WTC11 (cell line): ENCODE measurements around the gene LYSMD1. TPM values are rescaled to one million over a fixed set of nuclear protein-coding genes. Genes with fewer than 3 reads are reported as not detected.
A peak's percentile ranks its signal among the peaks of the same experiment; 100 is the strongest.
"Not testable (repeated sequence)": the region's sequence is repeated elsewhere in the genome, so short reads cannot be mapped to it uniquely, and the experiment has no call there.

ENCODE experiments used
- ATAC-seq: fragments of 200-7000 bp; cut with Tn5 transposase; 2 replicates; pipeline ENCODE4 v1.10.0; 2021; ENCODE audit warnings: mild to moderate bottlenecking, moderate library complexity
- CTCF ChIA-PET: fragments of 300-600 bp; sonication (Branson Sonifier 250); formaldehyde crosslinking; loops from one replicate; lab custom pipeline; 2021; ENCODE audit warnings: antibody characterized with exemption; lab: Charles Lee
- POLR2A ChIA-PET: fragments of 350-600 bp; sonication (Branson Sonifier 250); formaldehyde crosslinking; loops from one replicate; lab custom pipeline; 2021; ENCODE audit warnings: antibody characterized with exemption; lab: Charles Lee
- DNase-seq: peaks from one replicate; pipeline ENCODE4 v3.0.0; 2021; ENCODE audit warnings: low spot score
- H3K27ac Mint-ChIP-seq: 2 replicates; pipeline ENCODE4 v1.8.0; 2021; ENCODE audit warnings: mixed read lengths
- H3K27me3 Mint-ChIP-seq: 2 replicates; pipeline ENCODE4 v1.8.0; 2021; ENCODE audit warnings: low read depth, mild to moderate bottlenecking, moderate library complexity, mixed read lengths
- H3K36me3 Mint-ChIP-seq: 2 replicates; pipeline ENCODE4 v1.8.0; 2021; ENCODE audit warnings: mixed read lengths
- H3K4me1 Mint-ChIP-seq: 2 replicates; pipeline ENCODE4 v1.8.0; 2022; ENCODE audit warnings: mixed read lengths
- H3K4me3 Mint-ChIP-seq: 2 replicates; pipeline ENCODE4 v1.8.0; 2021; ENCODE audit warnings: mild to moderate bottlenecking, moderate library complexity, mixed read lengths
- H3K9me3 Mint-ChIP-seq: 2 replicates; pipeline ENCODE4 v1.8.0; 2021; ENCODE audit warnings: mixed read lengths
- ARID4B ChIP-seq: sonication (generic); formaldehyde crosslinking; IDR thresholded peaks from 2 replicates; pipeline ENCODE4 v1.8.0; 2023; ENCODE audit warnings: missing genetic modification reagents, mild to moderate bottlenecking, borderline replicate concordance
- ATF1 ChIP-seq: sonication (generic); formaldehyde crosslinking; IDR thresholded peaks from 2 replicates; pipeline ENCODE4 v1.8.1; 2023; ENCODE audit warnings: mild to moderate bottlenecking, moderate library complexity, missing genetic modification reagents
- CREM ChIP-seq: sonication (generic); formaldehyde crosslinking; IDR thresholded peaks from 2 replicates; pipeline ENCODE4 v1.8.1; 2022; ENCODE audit warnings: mild to moderate bottlenecking, missing genetic modification reagents, moderate library complexity
- E2F1 ChIP-seq: sonication (generic); formaldehyde crosslinking; IDR thresholded peaks from 2 replicates; pipeline ENCODE4 v1.8.0; 2022; ENCODE audit warnings: mild to moderate bottlenecking, missing genetic modification reagents
- EMX1 ChIP-seq: fragments of 250-450 bp; sonication (Bioruptor Pico); IDR thresholded peaks from 2 replicates; pipeline ENCODE4 v1.8.0; 2021; ENCODE audit warnings: mild to moderate bottlenecking
- ETV6 ChIP-seq: sonication (generic); formaldehyde crosslinking; IDR thresholded peaks from 2 replicates; pipeline ENCODE4 v1.8.1; 2022; ENCODE audit warnings: mild to moderate bottlenecking, missing genetic modification reagents
- FOXJ3 ChIP-seq: sonication (generic); formaldehyde crosslinking; IDR thresholded peaks from 2 replicates; pipeline ENCODE4 v1.9.0; 2021; ENCODE audit warnings: missing genetic modification reagents, mild to moderate bottlenecking, borderline replicate concordance
- GABPB1 ChIP-seq: sonication (generic); formaldehyde crosslinking; IDR thresholded peaks from 2 replicates; pipeline ENCODE4 v1.8.1; 2023; ENCODE audit warnings: mild to moderate bottlenecking, missing genetic modification reagents
- MAX ChIP-seq: sonication (generic); formaldehyde crosslinking; IDR thresholded peaks from 2 replicates; pipeline ENCODE4 v1.8.0; 2022; ENCODE audit warnings: mild to moderate bottlenecking, missing genetic modification reagents
- SMAD3 ChIP-seq: sonication (generic); formaldehyde crosslinking; IDR thresholded peaks from 2 replicates; pipeline ENCODE4 v1.8.0; 2022; ENCODE audit warnings: missing genetic modification reagents, mild to moderate bottlenecking, borderline replicate concordance
- SOX15 ChIP-seq: fragments of 250-450 bp; sonication (Bioruptor Pico); IDR thresholded peaks from 2 replicates; pipeline ENCODE4 v1.9.0; 2021; ENCODE audit warnings: mild to moderate bottlenecking
- SP1 ChIP-seq: sonication (generic); formaldehyde crosslinking; conservative IDR thresholded peaks from 2 replicates; pipeline ENCODE4 v1.8.1; 2022; ENCODE audit warnings: missing genetic modification reagents
- TEAD1 ChIP-seq: sonication (generic); formaldehyde crosslinking; IDR thresholded peaks from 2 replicates; pipeline ENCODE4 v1.8.0; 2022; ENCODE audit warnings: mild to moderate bottlenecking, missing genetic modification reagents
- USF1 ChIP-seq: sonication (generic); formaldehyde crosslinking; IDR thresholded peaks from 2 replicates; pipeline ENCODE4 v1.8.0; 2022; ENCODE audit warnings: mild to moderate bottlenecking, missing genetic modification reagents
- ZBTB21 ChIP-seq: sonication (generic); formaldehyde crosslinking; IDR thresholded peaks from 2 replicates; pipeline ENCODE4 v1.8.1; 2023; ENCODE audit warnings: mild to moderate bottlenecking, missing genetic modification reagents, borderline replicate concordance
- ZMAT4 ChIP-seq: fragments of 250-450 bp; sonication (Bioruptor Pico); IDR thresholded peaks from 2 replicates; pipeline ENCODE4 v1.9.0; 2021; ENCODE audit warnings: mild to moderate bottlenecking
- ZNF671 ChIP-seq: fragments of 250-450 bp; sonication (Bioruptor Pico); IDR thresholded peaks from 2 replicates; pipeline ENCODE4 v1.8.0; 2021; ENCODE audit warnings: mild to moderate bottlenecking
- total RNA-seq: library from RNA; stranded (reverse); gene quantifications from 3 replicates; pipeline ENCODE4 v1.2.3, GENCODE V29; 2021

LYSMD1 gene
- total RNA-seq, 1 experiment from 2014 or later = 7.8 TPM

- peak; percentile 59; the same call in 1 of the 2 replicates for TF ChIP-seq ARID4B
- peak; percentile 89 for TF ChIP-seq SP1 (CRISPR knock-in tag)
- no peak for TF ChIP-seq ZNF671 (CRISPR knock-in tag)
- TF ChIP-seq GABPB1 (CRISPR knock-in tag) = peak; percentile 86
- TF ChIP-seq E2F1 (CRISPR knock-in tag) = no peak
- no peak for TF ChIP-seq FOXJ3 (CRISPR knock-in tag)
- peak; percentile 75 for TF ChIP-seq TEAD1
- no peak for TF ChIP-seq SOX15 (CRISPR knock-in tag)
- TF ChIP-seq CREM = no peak
- TF ChIP-seq ETV6 (CRISPR knock-in tag) = peak; percentile 95
These were observed 24.1 kb upstream of the LYSMD1 start, which contains the start of gene VPS72 (continued) for GRCh38 chr1:151189637-151190445.

GRCh38 chr1:151188667-151189066 is 23.0 kb upstream of the LYSMD1 start:
- H3K9me3 Mint-ChIP-seq, H3K27me3 Mint-ChIP-seq, H3K4me1 Mint-ChIP-seq, ATAC-seq, POLR2A ChIA-PET, DNase-seq: not testable (repeated sequence)
- peak overlapping the region; percentile 99 for H3K4me3 Mint-ChIP-seq
- peaks cover 22% of the 10 kb centered on the region for H3K36me3 Mint-ChIP-seq
- CTCF ChIA-PET = interaction anchor here (3.1 kb wide), 1 partner anchor 89 kb away, joined by 24 read pairs; no protein-coding TSS in a partner anchor
- peak overlapping the region; percentile 70 for H3K27ac Mint-ChIP-seq
- TF ChIP-seq MAX (CRISPR knock-in tag) = peak; percentile 28; the same call in 1 of the 2 replicates
- TF ChIP-seq USF1 (CRISPR knock-in tag) = 0 out of 2 replicates have a peak, but pooled peaks have one; percentile 17

- H3K4me1 Mint-ChIP-seq = peaks cover 9% of the 10 kb centered on the region
- H3K4me3 Mint-ChIP-seq = no peak overlapping the region
- ChIA-PET CTCF (no interaction called here), POLR2A (no interaction called here)
- no peaks in the 10 kb centered on the region for H3K27me3 Mint-ChIP-seq
- no peaks in the 10 kb centered on the region for H3K9me3 Mint-ChIP-seq
- no peak overlapping the region for H3K27ac Mint-ChIP-seq
- DNase-seq (no peak), ATAC-seq (no peak)
- TF ChIP-seq EMX1 (CRISPR knock-in tag) (no peak), ZBTB21 (CRISPR knock-in tag) (no peak), ATF1 (CRISPR knock-in tag) (no peak), SMAD3 (CRISPR knock-in tag) (no peak), ZMAT4 (CRISPR knock-in tag) (no peak)
- peaks cover 34% of the 10 kb centered on the region for H3K36me3 Mint-ChIP-seq
These were observed 21.5 kb upstream of the LYSMD1 start for GRCh38 chr1:151187205-151187604.
